C4-2B (cell line): Measurements from ENCODE around the gene CYP1B1.

Source experiments
- CTCF ChIP-seq: fragments of 450-650 bp; conservative IDR thresholded peaks from 2 replicates; pipeline ENCODE4 v1.5.1; 2017; ENCODE audit warnings: mild to moderate bottlenecking
- ZFX ChIP-seq: fragments of 450-650 bp; IDR thresholded peaks from 2 replicates; pipeline ENCODE4 v1.6.1; 2017

- no peak for TF ChIP-seq CTCF
- TF ChIP-seq ZFX: no peak
These were observed 21.5 kb upstream of the CYP1B1 start for GRCh38 chr2:38097258-38097987.
